Prostate gland (tissue), 2 donors: ENCODE results near the gene ZKSCAN8.

Experiments
- CTCF ChIP-seq, 4 experiments: fragments of 200-600 bp in 2 of 4; fragments of 450-650 bp in 2 of 4; sonication (generic) in 2 of 4; IDR thresholded peaks; 1 replicate in 3 of 4; 2 replicates in 1 of 4; pipeline ENCODE4 v1.5.1; 2016 to 2019; ENCODE audit warnings: antibody characterized with exemption in 4 of 4, mild to moderate bottlenecking in 2 of 4, moderate library complexity in 2 of 4
- POLR2A ChIP-seq: fragments of 450-650 bp; IDR thresholded peaks from one replicate; pipeline ENCODE4 v1.6.1; 2016; ENCODE audit warnings: antibody characterized with exemption, mild to moderate bottlenecking
- POLR2AphosphoS5 ChIP-seq: sonication (generic); formaldehyde crosslinking; IDR thresholded peaks from one replicate; pipeline ENCODE4 v1.6.1; 2017; ENCODE audit warnings: antibody characterized with exemption

- TF ChIP-seq CTCF (IDR thresholded peaks at IDR 0.05) (no peak), POLR2AphosphoS5 (peak; percentile 38), POLR2A (no peak)
Measured at GRCh38 chr6:28161410-28162079, 19.9 kb downstream of the ZKSCAN8 start.
